ENCODE results near the gene MSMB.

GRCh38 chr10:45997557-45997956, 48.5 kb downstream of the MSMB start:
- TF ChIP-seq POLR2A (IDR thresholded peaks at IDR 0.05) (no peak), POLR2AphosphoS5 (IDR thresholded peaks at IDR 0.05) (no peak)

Data from stomach (tissue), 4 donors.